NOMO-1 treated with DMSO at 0.1 percent for 48 hours (cell line): Measurements from ENCODE around the gene MEF2A.
A peak's percentile ranks its signal among the peaks of the same experiment; 100 is the strongest.
"Not testable (repeated sequence)": the region's sequence is repeated elsewhere in the genome, so short reads cannot be mapped to it uniquely, and the experiment has no call there.

Source experiments
- DNase-seq: peaks from one replicate; lab custom pipeline; 2025; ENCODE audit not compliant: unreplicated experiment; lab: John Stamatoyannopoulos, UW

The MEF2A gene

DNA sequence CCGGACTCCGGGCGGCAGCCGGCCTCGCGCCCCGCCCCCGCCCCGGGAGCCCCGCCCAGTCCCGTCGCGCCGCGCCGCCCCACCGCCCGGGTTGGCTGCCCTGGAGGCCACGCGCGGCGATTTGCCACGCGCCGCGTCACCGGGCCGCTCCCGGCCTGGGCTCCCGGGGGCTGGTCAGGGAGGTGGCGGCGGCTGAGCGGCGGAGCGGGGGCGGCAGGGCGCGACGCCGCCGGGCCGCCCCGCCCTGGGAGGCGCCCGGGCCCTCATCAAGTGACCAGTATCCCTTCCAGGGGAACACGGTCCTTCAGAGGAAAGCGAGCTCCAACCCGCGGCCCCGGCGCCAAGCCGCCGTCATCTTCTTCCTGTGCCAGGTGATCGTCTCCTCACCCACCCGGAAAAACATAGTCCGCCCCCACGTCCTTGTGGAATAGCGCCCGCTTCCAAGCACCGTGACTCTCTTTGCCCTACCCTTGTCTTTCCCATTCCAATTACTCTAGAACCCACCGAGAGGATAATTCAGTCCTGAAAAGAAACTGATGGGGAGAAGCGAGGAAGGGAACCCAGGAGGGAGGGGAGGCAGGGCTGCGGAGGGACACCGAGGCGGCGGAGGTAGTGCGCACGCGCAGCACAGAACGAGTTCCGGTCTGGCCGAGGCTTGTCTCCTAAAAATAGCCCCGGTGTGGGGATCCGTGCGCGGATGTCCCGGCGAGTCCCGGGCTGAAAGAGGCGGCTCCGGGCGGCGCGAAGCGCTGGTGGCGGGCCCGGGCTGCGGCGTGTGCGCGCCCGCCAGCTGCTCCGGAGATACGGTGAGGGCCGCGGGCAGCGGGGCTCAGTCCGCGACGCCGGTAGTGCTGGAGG lies at the start of gene MEF2A:
MEF2A (plus strand) TSS at position 686 of the 858 bp plus-strand sequence. CDS start 67,136 bp downstream, outside the sequence.
- peak; percentile 81 for DNase-seq

DNA sequence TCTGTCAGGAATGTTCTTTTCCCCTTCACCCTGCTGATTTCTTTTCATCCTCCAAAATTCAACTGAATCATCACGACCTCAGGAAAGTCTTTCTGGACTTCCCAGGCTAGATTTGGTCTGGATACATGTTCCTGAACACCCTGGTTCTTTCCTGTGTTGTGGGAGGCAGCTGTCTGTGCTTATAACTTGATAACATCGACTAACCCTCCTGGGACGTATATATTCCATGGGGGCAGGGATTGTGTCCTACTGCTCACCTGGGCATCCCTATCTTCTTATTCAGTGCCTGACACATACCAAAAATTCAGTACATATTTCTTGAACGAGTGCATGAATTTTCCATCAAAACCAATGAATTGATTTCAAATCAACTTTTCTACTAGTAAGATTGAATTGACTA lies 47.6 kb upstream of the MEF2A start:
- no peak for DNase-seq

DNA sequence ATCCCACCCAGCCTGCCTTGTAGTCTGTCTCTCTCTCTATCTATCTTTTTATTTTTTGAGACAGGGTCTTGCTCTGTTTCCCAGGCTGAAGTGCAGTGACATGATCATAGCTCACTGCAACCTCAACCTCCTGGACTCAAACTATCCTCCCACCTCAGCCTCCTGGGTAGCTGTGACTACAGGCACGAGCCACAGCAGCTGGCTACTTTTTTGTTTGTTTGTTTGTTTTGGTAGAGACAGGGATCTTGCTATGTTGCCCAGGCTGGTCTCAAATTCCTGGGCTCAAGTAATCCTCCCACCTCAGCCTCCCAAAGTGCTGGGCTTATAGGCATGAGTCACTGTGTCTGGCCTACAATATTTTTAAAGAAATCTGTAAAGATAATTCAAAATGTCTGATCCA lies 46.4 kb upstream of the MEF2A start:
- DNase-seq = not testable (repeated sequence)

DNA sequence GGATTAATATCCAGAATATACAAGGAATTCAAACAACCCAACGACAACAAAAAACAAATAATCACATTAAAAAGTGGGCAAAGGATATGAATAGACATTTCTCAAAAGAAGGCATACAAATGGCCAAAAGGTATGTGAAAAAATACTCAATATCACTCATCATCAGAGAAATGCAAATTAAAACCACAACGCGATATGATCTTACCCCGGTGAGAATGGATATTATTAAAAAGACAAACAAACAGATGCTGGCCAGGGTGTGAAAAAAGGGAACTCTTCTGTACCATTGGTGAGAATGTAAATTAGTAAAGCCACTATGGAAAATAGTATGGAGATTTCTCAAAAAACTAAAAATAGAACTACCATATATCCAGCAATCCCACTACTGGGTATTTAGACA lies 43.5 kb upstream of the MEF2A start:
- DNase-seq = no peak

- no peak for DNase-seq
These were observed 39.6 kb upstream of the MEF2A start for GRCh38 chr15:99526176-99526575.

GRCh38 chr15:99526671-99527070 lies 39.1 kb upstream of the MEF2A start:
- DNase-seq = no peak

DNA sequence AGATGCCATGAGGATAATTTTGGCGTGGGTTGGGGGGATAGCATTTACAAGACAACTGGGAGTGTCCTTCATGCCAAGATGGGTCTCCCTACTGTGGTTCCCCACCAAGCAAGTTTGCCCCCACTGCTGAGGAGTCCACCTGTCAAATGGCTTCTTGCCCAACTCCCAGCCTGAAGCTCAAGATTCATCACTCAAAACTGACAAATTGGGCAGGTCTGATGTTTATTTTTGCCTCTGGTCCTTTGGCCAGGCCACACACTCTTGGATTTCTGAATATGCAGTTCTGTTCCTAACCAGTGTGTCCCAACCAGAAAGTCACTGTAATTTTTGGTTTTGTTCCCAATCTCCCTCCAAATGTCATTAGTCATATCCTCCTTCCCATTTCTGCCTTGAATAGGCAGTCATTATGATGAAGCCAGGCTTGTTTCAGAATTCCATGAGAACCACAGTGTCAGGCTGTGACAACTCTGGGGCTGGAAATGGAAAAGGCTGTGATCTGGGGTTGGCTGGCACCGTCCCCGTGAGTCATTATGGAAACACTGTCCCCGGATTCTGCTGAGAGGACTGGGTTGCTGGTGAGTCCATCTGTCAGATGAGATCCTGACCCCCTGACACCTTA lies 29.3 kb upstream of the MEF2A start:
- no peak for DNase-seq

DNA sequence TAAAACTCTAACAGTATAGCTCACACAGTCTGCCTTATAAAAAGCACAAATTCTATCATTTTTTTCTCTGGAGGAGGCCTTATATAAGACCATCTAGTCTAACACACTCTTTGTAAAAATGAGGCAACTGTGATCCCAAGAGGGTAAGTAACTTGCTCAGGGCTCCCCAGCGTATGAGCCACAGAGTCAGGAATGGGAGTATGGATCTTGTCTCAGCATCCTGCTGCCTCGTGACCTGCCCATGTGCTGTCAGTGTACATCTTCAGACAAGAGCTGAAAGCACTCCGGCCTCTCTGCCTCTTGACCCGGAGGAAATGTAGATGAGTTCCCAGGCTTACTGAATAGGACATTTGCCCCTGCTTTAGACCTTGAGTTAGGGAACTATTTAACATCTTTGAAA lies 28.4 kb upstream of the MEF2A start:
- DNase-seq = no peak

- DNase-seq = no peak
These were observed 27.5 kb upstream of the MEF2A start for GRCh38 chr15:99538261-99538660.

GRCh38 chr15:99542828-99543227 lies 23.0 kb upstream of the MEF2A start:
- DNase-seq = no peak

- no peak for DNase-seq
These were observed 20.2 kb upstream of the MEF2A start for GRCh38 chr15:99545605-99546004.

- no peak for DNase-seq
These were observed 19.2 kb upstream of the MEF2A start for GRCh38 chr15:99546441-99547100.

DNA sequence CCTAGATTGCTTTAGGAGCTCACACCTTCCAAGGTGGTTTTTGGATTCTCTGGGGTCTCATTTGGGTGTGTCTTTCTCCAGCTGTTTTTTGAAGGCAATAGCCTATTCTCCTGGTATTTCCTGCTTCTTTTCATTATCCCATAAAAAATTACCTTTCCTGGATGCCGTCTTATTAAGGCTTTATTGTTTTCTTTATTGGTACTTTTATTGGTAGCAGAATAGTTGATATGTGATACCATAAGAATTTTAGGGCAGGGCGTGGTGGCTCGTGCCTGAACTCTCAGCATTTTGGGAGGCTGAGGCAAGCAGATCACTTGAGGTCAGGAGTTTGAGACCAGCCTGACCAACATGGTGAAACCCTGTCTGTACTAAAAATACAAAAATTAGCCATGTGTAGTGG lies 18.3 kb upstream of the MEF2A start:
- no peak for DNase-seq

DNA sequence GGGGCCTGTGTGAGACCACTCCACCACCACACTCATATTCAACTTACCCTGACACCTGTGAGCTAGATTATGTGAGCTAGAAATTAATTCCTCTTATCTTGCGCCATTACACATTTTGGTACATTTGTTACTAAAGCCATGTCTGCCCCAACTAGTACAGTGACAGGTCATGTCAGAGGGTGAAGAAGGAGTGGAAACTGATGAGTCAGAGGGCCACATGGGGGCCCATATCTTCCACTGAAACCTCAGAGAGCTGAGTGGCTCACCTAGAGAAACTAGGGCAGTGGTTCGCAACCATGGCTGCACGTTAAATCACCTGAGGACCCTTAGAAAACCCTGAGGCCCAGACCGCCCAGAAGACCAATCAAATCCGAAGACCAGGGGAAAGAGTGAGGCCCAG lies 15.7 kb upstream of the MEF2A start:
- DNase-seq = no peak

GRCh38 chr15:99552111-99552510 lies 13.7 kb upstream of the MEF2A start:
- DNase-seq = no peak

GRCh38 chr15:99554880-99555488 lies 10.8 kb upstream of the MEF2A start:
- no peak for DNase-seq

- no peak for DNase-seq
These were observed 9.8 kb upstream of the MEF2A start for GRCh38 chr15:99556011-99556410.

GRCh38 chr15:99556578-99556977 lies 9.2 kb upstream of the MEF2A start:
- no peak for DNase-seq

DNA sequence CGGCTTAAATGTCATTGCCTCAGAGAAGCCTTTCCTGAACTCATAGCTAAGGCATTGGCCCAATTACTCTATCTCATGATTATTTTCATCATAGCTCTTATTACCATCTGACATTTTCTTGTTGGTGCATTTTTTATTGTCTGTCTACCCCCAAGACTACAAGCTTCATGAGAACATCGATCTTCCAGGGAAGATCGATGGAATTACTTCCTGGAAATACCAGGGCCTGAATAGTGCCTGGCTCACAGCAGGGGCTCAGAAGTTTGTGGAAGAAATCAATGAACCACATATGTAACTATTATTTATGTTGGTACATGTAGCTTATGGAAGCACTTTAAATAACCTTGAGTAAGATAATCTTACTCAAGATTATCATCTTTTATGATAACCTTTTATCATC lies 7.7 kb upstream of the MEF2A start:
- DNase-seq = no peak

- no peak for DNase-seq
These were observed 7.2 kb upstream of the MEF2A start for GRCh38 chr15:99558571-99558970.

GRCh38 chr15:99561476-99562230 lies 4.1 kb upstream of the MEF2A start:
- DNase-seq = no peak
